HAP-1 (cell line): ENCODE measurements around the gene SMIM44.

Source experiments
- DNase-seq, 2 experiments: peaks; one replicate each; pipeline ENCODE4 v3.0.0-alpha.2; 2016 to 2020; ENCODE audit warnings: low spot score in 2 of 2
- H3K27me3 ChIP-seq: fragments of 250-450 bp; sonication (Bioruptor Pico); 2 replicates; pipeline ENCODE4 v1.5.1; 2020; ENCODE audit warnings: low read depth, mild to moderate bottlenecking, moderate library complexity
- H3K36me3 ChIP-seq: fragments of 250-450 bp; sonication (Bioruptor Pico); replicated peaks from 2 replicates; pipeline ENCODE4 v1.5.1; 2020; ENCODE audit warnings: mild to moderate bottlenecking
- H3K4me1 ChIP-seq: fragments of 250-450 bp; sonication (Bioruptor Pico); 2 replicates; pipeline ENCODE4 v1.5.1; 2020; ENCODE audit warnings: mild to moderate bottlenecking
- H3K4me3 ChIP-seq: fragments of 250-450 bp; sonication (Bioruptor Pico); 2 replicates; pipeline ENCODE4 v1.5.1; 2020; ENCODE audit warnings: mild to moderate bottlenecking, moderate library complexity
- H3K9me3 ChIP-seq: fragments of 250-450 bp; sonication (Bioruptor Pico); 2 replicates; pipeline ENCODE4 v1.5.1; 2020; ENCODE audit warnings: mild to moderate bottlenecking, moderate library complexity
- in situ Hi-C: fragments of 300-500 bp; cut with MboI; formaldehyde crosslinking; loops from 3 replicates; pipeline ENCODE4 v1.14.3; 2020; ENCODE audit warnings: low sequenced_read_pairs, inconsistent platforms, mixed read lengths

SMIM44 gene

GRCh38 chr19:3482507-3483225 lies 575 bp downstream of the SMIM44 start:
- in situ Hi-C loops: no loop called here
- no peak for DNase-seq
- Histone ChIP-seq H3K36me3 (no peaks in the 10 kb centered on the region), H3K4me1 (no peaks in the 10 kb centered on the region), H3K27me3 (no peaks in the 10 kb centered on the region), H3K4me3 (no peak overlapping the region), H3K9me3 (no peaks in the 10 kb centered on the region)

GRCh38 chr19:3481241-3482090 lies 1.8 kb downstream of the SMIM44 start:
- H3K27me3 ChIP-seq: no peaks in the 10 kb centered on the region
- H3K4me1 ChIP-seq: no peaks in the 10 kb centered on the region
- no peak overlapping the region for H3K4me3 ChIP-seq
- no peaks in the 10 kb centered on the region for H3K36me3 ChIP-seq
- in situ Hi-C loops: no loop called here
- no peaks in the 10 kb centered on the region for H3K9me3 ChIP-seq
- no peak for DNase-seq

- DNase-seq: no peak
- Histone ChIP-seq H3K36me3 (no peaks in the 10 kb centered on the region), H3K4me1 (no peaks in the 10 kb centered on the region), H3K4me3 (no peak within 1 kb of the TSS), H3K27me3 (no peaks in the 10 kb centered on the region), H3K9me3 (no peaks in the 10 kb centered on the region)
- in situ Hi-C loops: no loop called here
Measured at GRCh38 chr19:3480383-3481091, 2.7 kb downstream of the SMIM44 start, which contains the start of gene SMIM24. SMIM24 (minus strand) TSS chr19:3480525; CDS start chr19:3480463, 62 bp downstream.

- H3K9me3 ChIP-seq: no peaks in the 10 kb centered on the region
- DNase-seq: peak in 1 of 2 experiments; percentile 62
- H3K4me3 ChIP-seq: no peak overlapping the region
- no peaks in the 10 kb centered on the region for H3K27me3 ChIP-seq
- H3K36me3 ChIP-seq: no peaks in the 10 kb centered on the region
- in situ Hi-C loops: no loop called here
- no peaks in the 10 kb centered on the region for H3K4me1 ChIP-seq
Measured at GRCh38 chr19:3479834-3480215, 3.4 kb downstream of the SMIM44 start.

- Histone ChIP-seq H3K36me3 (no peaks in the 10 kb centered on the region), H3K27me3 (no peaks in the 10 kb centered on the region), H3K4me1 (no peaks in the 10 kb centered on the region), H3K4me3 (no peak overlapping the region), H3K9me3 (no peaks in the 10 kb centered on the region)
- in situ Hi-C loops: no loop called here
- peak; percentile 20 to 73 for DNase-seq
Measured at GRCh38 chr19:3479177-3479833, 3.9 kb downstream of the SMIM44 start.

GRCh38 chr19:3478409-3479176 lies 4.6 kb downstream of the SMIM44 start:
- Histone ChIP-seq H3K4me1 (no peaks in the 10 kb centered on the region), H3K4me3 (no peak overlapping the region)

GRCh38 chr19:3477951-3478350 lies 5.3 kb downstream of the SMIM44 start:
- in situ Hi-C loops: no loop called here

More at GRCh38 chr19:3478409-3479176, 4.6 kb downstream of the SMIM44 start:
- Histone ChIP-seq H3K27me3 (no peaks in the 10 kb centered on the region), H3K9me3 (no peaks in the 10 kb centered on the region), H3K36me3 (no peaks in the 10 kb centered on the region)
- no peak for DNase-seq
- in situ Hi-C loops: no loop called here

GRCh38 chr19:3477506-3477905 lies 5.7 kb downstream of the SMIM44 start:
- Histone ChIP-seq H3K27me3 (no peaks in the 10 kb centered on the region), H3K4me3 (no peak overlapping the region), H3K4me1 (no peaks in the 10 kb centered on the region), H3K9me3 (no peaks in the 10 kb centered on the region), H3K36me3 (no peaks in the 10 kb centered on the region)
- no peak for DNase-seq
- in situ Hi-C loops: no loop called here

More at GRCh38 chr19:3477951-3478350, 5.3 kb downstream of the SMIM44 start:
- Histone ChIP-seq H3K27me3 (no peaks in the 10 kb centered on the region), H3K9me3 (no peaks in the 10 kb centered on the region), H3K4me1 (no peaks in the 10 kb centered on the region), H3K4me3 (no peak overlapping the region), H3K36me3 (no peaks in the 10 kb centered on the region)
- DNase-seq: no peak

GRCh38 chr19:3476830-3477229 lies 6.4 kb downstream of the SMIM44 start:
- DNase-seq: no peak
- Histone ChIP-seq H3K36me3 (no peaks in the 10 kb centered on the region), H3K27me3 (no peaks in the 10 kb centered on the region), H3K4me1 (no peaks in the 10 kb centered on the region), H3K4me3 (no peak overlapping the region), H3K9me3 (no peaks in the 10 kb centered on the region)
- in situ Hi-C loops: no loop called here

- Histone ChIP-seq H3K27me3 (no peaks in the 10 kb centered on the region), H3K4me1 (no peaks in the 10 kb centered on the region), H3K9me3 (no peaks in the 10 kb centered on the region), H3K4me3 (no peak overlapping the region), H3K36me3 (no peaks in the 10 kb centered on the region)
- in situ Hi-C loops: no loop called here
- DNase-seq: no peak
Measured at GRCh38 chr19:3475449-3475848, 7.8 kb downstream of the SMIM44 start.

- no peaks in the 10 kb centered on the region for H3K36me3 ChIP-seq
- in situ Hi-C loops: no loop called here
- no peak overlapping the region for H3K4me3 ChIP-seq
- no peaks in the 10 kb centered on the region for H3K9me3 ChIP-seq
- no peaks in the 10 kb centered on the region for H3K4me1 ChIP-seq
- H3K27me3 ChIP-seq: no peaks in the 10 kb centered on the region
- no peak for DNase-seq
Measured at GRCh38 chr19:3474614-3475013, 8.6 kb downstream of the SMIM44 start.

- Histone ChIP-seq H3K36me3 (no peaks in the 10 kb centered on the region), H3K27me3 (no peaks in the 10 kb centered on the region), H3K4me3 (no peak overlapping the region), H3K4me1 (no peaks in the 10 kb centered on the region), H3K9me3 (no peaks in the 10 kb centered on the region)
- in situ Hi-C loops: no loop called here
- no peak for DNase-seq
Measured at GRCh38 chr19:3474010-3474409, 9.2 kb downstream of the SMIM44 start.
